GM21737 (cell line): ENCODE results near the gene NOL12.

ENCODE experiments used
- ATAC-seq: cut with Tn5 transposase; IDR thresholded peaks from one replicate; pipeline ENCODE4 v1.9.1; 2021; ENCODE audit warnings: mild to moderate bottlenecking, moderate library complexity; ENCODE audit not compliant: unreplicated experiment

The NOL12 gene

GRCh38 chr22:37659066-37659896 is 26.9 kb upstream of the NOL12 start:
- ATAC-seq: peak; percentile 5

GRCh38 chr22:37659897-37660708 is 26.0 kb upstream of the NOL12 start:
- no peak for ATAC-seq

GRCh38 chr22:37660709-37661045 is 25.5 kb upstream of the NOL12 start:
- no peak for ATAC-seq

- ATAC-seq: no peak
These were observed 24.8 kb upstream of the NOL12 start for GRCh38 chr22:37661160-37661924.

GRCh38 chr22:37662039-37662438 is 24.1 kb upstream of the NOL12 start:
- ATAC-seq: no peak

- no peak for ATAC-seq
These were observed 22.5 kb upstream of the NOL12 start for GRCh38 chr22:37663521-37664140.

GRCh38 chr22:37664249-37665101 is 21.7 kb upstream of the NOL12 start:
- no peak for ATAC-seq

GRCh38 chr22:37665487-37665886 is 20.7 kb upstream of the NOL12 start:
- ATAC-seq: no peak

- no peak for ATAC-seq
These were observed 16.6 kb upstream of the NOL12 start for GRCh38 chr22:37669586-37669985.

- no peak for ATAC-seq
These were observed 13.8 kb upstream of the NOL12 start for GRCh38 chr22:37672206-37672919.

- ATAC-seq: no peak
These were observed 13.2 kb upstream of the NOL12 start for GRCh38 chr22:37672920-37673455.

- ATAC-seq: no peak
These were observed 11.9 kb upstream of the NOL12 start for GRCh38 chr22:37674248-37674647.

GRCh38 chr22:37674951-37675929 is 10.9 kb upstream of the NOL12 start, which contains the start of gene LGALS1:
LGALS1 (plus strand) TSS chr22:37675636; CDS start chr22:37675703, 67 bp downstream.
- peak; percentile 49 for ATAC-seq

GRCh38 chr22:37675930-37676735 is 10.0 kb upstream of the NOL12 start:
- ATAC-seq: peak; percentile 6

- ATAC-seq: peak; percentile 43
These were observed 9.2 kb upstream of the NOL12 start for GRCh38 chr22:37676736-37677492.

GRCh38 chr22:37677493-37677974 is 8.6 kb upstream of the NOL12 start:
- ATAC-seq: peak; percentile 11
